Peyer's patch (tissue), 4 donors: ENCODE measurements around the gene ZDHHC18.

Source experiments
- POLR2A ChIP-seq, 2 donors: fragments of 450-650 bp; IDR thresholded peaks; one replicate each; pipeline ENCODE4 v1.5.1; 2017; ENCODE audit warnings: antibody characterized with exemption in 2 of 2, mild to moderate bottlenecking in 2 of 2, moderate library complexity in 2 of 2
- TF ChIP-seq, protein P1 (sequence below), 6 experiments: fragments of 450-650 bp in 4 of 6; fragments of 200-600 bp in 2 of 6; sonication (generic) in 1 of 6; IDR thresholded peaks; one replicate each; pipeline ENCODE4 v1.5.1; 2017 to 2019; ENCODE audit warnings: antibody characterized with exemption in 6 of 6, mild to moderate bottlenecking in 3 of 6, moderate library complexity in 1 of 6

GRCh38 chr1:26827663-26828062 is 1.2 kb downstream of the ZDHHC18 start:
- TF ChIP-seq, protein P1, sequence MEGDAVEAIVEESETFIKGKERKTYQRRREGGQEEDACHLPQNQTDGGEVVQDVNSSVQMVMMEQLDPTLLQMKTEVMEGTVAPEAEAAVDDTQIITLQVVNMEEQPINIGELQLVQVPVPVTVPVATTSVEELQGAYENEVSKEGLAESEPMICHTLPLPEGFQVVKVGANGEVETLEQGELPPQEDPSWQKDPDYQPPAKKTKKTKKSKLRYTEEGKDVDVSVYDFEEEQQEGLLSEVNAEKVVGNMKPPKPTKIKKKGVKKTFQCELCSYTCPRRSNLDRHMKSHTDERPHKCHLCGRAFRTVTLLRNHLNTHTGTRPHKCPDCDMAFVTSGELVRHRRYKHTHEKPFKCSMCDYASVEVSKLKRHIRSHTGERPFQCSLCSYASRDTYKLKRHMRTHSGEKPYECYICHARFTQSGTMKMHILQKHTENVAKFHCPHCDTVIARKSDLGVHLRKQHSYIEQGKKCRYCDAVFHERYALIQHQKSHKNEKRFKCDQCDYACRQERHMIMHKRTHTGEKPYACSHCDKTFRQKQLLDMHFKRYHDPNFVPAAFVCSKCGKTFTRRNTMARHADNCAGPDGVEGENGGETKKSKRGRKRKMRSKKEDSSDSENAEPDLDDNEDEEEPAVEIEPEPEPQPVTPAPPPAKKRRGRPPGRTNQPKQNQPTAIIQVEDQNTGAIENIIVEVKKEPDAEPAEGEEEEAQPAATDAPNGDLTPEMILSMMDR (IDR thresholded peaks at IDR 0.05), result no peak
- TF ChIP-seq POLR2A (IDR thresholded peaks at IDR 0.05), result no peak
